ENCODE measurements around the gene OSR1. TPM values are rescaled to one million over a fixed set of nuclear protein-coding genes. Genes with fewer than 3 reads are reported as not detected.

The OSR1 gene
- total RNA-seq, 1 experiment from 2014 or later = 6.9 TPM

DNA sequence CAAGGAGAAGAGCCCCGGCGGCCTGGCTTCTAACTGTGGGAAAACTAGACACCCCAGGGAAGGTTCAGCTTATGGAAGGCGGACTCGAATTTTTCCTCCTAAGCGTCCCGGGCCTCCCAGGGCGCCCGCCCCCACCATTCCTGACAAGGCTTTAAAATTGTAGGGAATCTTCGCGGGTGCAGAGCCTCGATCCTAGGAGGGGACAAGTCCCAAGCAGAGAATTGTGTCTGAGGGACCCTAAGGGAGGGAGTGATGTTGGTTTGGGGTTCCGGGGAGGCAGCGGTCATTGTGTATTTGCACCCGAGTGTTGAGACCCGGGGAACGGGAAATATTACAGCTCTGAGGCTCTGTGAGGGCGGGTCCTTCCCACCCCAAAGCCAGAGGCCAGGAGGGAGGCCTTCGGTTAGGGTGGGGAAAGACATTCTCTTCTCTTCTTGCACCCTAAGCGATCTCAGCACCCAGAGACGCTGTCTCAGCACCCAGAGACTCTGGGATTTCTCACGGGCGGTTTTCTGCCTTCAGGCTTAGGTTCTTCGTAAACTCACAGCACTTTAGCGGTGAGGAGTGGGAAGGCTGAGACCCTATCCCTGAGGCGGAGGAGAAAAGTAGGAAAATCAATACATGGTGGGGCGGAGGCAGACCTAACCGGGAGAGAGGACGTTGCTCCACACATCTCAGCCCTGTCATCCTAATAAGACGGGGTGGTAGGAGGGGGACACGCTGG, 7.6 kb downstream of the OSR1 start:
- Histone ChIP-seq H3K36me3 (ENCODE audit: low read depth) (peaks cover 7% of the 10 kb centered on the region), H3K4me3 (no peak overlapping the region), H3K27me3 (ENCODE audit: insufficient read depth, low read depth) (no peaks in the 10 kb centered on the region), H3F3A (ENCODE audit: insufficient read depth, low read depth) (peaks cover 17% of the 10 kb centered on the region; the same call in 1 of the 2 replicates), H3K4me2 (no peak overlapping the region), H3K79me2 (ENCODE audit: low read depth) (peaks cover 26% of the 10 kb centered on the region), H3K27ac (no peak overlapping the region), H3K4me1 (replicated peaks; ENCODE audit: insufficient read depth) (peaks cover 12% of the 10 kb centered on the region), H4K20me1 (ENCODE audit: insufficient read depth) (no peaks in the 10 kb centered on the region), H2AFZ (no peak overlapping the region), H3K9me3 (ENCODE audit: insufficient read depth, low read depth) (no peaks in the 10 kb centered on the region; the same call in 1 of the 2 replicates), H3K9me2 (ENCODE audit: insufficient read depth) (0 out of 2 replicates have a peak, but pooled peaks cover 4% of the 10 kb centered on the region)
- TF ChIP-seq EZH2 (IDR thresholded peaks at IDR 0.05; ENCODE audit: low read depth) = no peak
- TF ChIP-seq, protein P1, sequence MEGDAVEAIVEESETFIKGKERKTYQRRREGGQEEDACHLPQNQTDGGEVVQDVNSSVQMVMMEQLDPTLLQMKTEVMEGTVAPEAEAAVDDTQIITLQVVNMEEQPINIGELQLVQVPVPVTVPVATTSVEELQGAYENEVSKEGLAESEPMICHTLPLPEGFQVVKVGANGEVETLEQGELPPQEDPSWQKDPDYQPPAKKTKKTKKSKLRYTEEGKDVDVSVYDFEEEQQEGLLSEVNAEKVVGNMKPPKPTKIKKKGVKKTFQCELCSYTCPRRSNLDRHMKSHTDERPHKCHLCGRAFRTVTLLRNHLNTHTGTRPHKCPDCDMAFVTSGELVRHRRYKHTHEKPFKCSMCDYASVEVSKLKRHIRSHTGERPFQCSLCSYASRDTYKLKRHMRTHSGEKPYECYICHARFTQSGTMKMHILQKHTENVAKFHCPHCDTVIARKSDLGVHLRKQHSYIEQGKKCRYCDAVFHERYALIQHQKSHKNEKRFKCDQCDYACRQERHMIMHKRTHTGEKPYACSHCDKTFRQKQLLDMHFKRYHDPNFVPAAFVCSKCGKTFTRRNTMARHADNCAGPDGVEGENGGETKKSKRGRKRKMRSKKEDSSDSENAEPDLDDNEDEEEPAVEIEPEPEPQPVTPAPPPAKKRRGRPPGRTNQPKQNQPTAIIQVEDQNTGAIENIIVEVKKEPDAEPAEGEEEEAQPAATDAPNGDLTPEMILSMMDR (conservative IDR thresholded peaks at IDR 0.05) = no peak
- no peak for DNase-seq
- intact Hi-C loops (cut with micrococcal nuclease; ENCODE audit: unreplicated experiment) = no loop called here
- CTCF ChIA-PET = no interaction called here
- BruUV-seq (replicated peaks) = no TSS peak
- POLR2A ChIA-PET (ENCODE audit: unreplicated experiment) = no interaction called here

DNA sequence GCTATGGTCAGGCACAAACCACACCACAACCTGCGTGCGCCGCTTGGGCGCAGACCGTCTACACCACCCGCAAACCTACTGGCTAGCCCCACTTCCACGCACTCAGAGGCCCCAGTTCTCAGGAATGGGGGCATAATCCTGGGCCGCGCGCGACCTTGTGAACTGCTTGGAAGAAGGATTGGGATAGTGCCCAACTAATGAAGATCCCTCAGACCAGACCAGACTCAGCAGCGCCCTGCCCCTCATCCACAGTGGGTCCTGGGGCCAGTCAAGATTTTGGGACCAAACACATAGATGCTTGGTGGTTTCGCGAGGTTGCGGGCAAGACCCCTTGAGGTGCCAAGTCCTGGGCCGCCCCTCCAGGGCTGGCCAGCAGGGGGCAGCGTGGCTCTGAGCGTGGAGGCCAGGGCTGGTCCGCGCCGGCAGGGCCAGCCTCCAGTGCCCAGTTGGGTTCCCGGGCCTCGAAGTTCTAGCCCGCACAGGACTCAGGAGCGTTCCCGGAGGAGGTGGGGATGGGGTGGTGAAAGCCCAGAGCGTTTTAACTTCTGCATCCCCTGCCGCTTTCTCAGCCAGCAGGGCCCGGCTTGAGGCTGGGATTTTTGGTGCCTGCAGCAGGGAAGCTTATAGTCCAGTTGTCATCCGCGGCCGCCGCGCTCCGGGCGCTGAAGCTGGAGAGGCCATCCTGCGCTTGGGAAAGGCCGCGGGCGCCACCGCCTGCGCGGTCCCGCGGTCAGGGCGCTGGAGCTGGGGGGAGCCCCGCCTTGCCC, 8.3 kb downstream of the OSR1 start:
- ChIA-PET POLR2A (ENCODE audit: unreplicated experiment) (no interaction called here), CTCF (no interaction called here)
- Histone ChIP-seq H3K36me3 (ENCODE audit: low read depth) (peaks cover 10% of the 10 kb centered on the region), H3K4me3 (no peak overlapping the region), H3K27ac (no peak overlapping the region), H3K9me2 (ENCODE audit: insufficient read depth) (0 out of 2 replicates have a peak, but pooled peaks cover 4% of the 10 kb centered on the region), H3K79me2 (ENCODE audit: low read depth) (peaks cover 25% of the 10 kb centered on the region), H3K9me3 (ENCODE audit: insufficient read depth, low read depth) (no peaks in the 10 kb centered on the region; the same call in 1 of the 2 replicates), H4K20me1 (ENCODE audit: insufficient read depth) (no peaks in the 10 kb centered on the region), H3K4me2 (no peak overlapping the region), H3K27me3 (ENCODE audit: insufficient read depth, low read depth) (no peaks in the 10 kb centered on the region), H3K4me1 (replicated peaks; ENCODE audit: insufficient read depth) (peaks cover 12% of the 10 kb centered on the region), H3F3A (ENCODE audit: insufficient read depth, low read depth) (peaks cover 17% of the 10 kb centered on the region; the same call in 1 of the 2 replicates), H2AFZ (no peak overlapping the region)
- no peak for TF ChIP-seq EZH2 (IDR thresholded peaks at IDR 0.05; ENCODE audit: low read depth)
- TF ChIP-seq, protein P1 (conservative IDR thresholded peaks at IDR 0.05) = peak; percentile 71
- no peak for DNase-seq
- no TSS peak for BruUV-seq (replicated peaks)
- intact Hi-C loops (cut with micrococcal nuclease; ENCODE audit: unreplicated experiment) = loop anchor here (2.0 to 10.0 kb wide), 3 partner anchors 209 to 358 kb away; no protein-coding TSS in a partner anchor

DNA sequence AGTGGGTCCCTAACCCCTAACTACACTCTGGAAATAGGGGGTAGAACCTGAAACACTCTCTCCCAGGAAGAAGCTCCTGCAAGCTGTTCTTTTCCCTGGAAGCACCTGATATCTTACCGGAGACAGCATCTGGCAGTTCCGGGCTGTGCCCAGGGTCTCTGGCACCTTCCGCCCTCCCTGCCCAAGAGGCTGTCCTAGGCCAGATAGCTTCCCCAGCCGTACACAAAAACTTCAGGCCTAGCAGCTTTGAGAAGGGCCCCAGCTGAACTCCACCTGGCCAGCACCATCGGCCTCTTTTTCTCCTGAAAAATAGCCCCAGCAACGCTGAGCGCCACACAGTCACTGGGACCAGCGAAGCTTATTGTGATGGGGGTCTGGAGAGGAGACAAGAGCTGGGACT, 9.7 kb downstream of the OSR1 start:
- CTCF ChIA-PET = interaction anchor here (0.6 kb wide), 1 partner anchor 361 kb away, joined by 3 read pairs; no protein-coding TSS in a partner anchor
- Histone ChIP-seq H2AFZ (no peak overlapping the region), H3K9me3 (ENCODE audit: insufficient read depth, low read depth) (no peaks in the 10 kb centered on the region; the same call in 1 of the 2 replicates), H3K9me2 (ENCODE audit: insufficient read depth) (0 out of 2 replicates have a peak, but pooled peaks cover 4% of the 10 kb centered on the region), H3K4me2 (peak overlapping the region; percentile 91; the same call in 1 of the 2 replicates), H4K20me1 (ENCODE audit: insufficient read depth) (no peaks in the 10 kb centered on the region), H3K27me3 (ENCODE audit: insufficient read depth, low read depth) (no peaks in the 10 kb centered on the region), H3K36me3 (ENCODE audit: low read depth) (peaks cover 16% of the 10 kb centered on the region), H3K79me2 (ENCODE audit: low read depth) (peaks cover 21% of the 10 kb centered on the region), H3K4me1 (replicated peaks; ENCODE audit: insufficient read depth) (peaks cover 12% of the 10 kb centered on the region), H3F3A (ENCODE audit: insufficient read depth, low read depth) (peaks cover 17% of the 10 kb centered on the region; the same call in 1 of the 2 replicates), H3K27ac (peak overlapping the region; percentile 78; the same call in 1 of the 2 replicates), H3K4me3 (peak overlapping the region; percentile 70; the same call in 1 of the 2 replicates)
- no TSS peak for BruUV-seq (replicated peaks)
- no peak for TF ChIP-seq EZH2 (IDR thresholded peaks at IDR 0.05; ENCODE audit: low read depth)
- TF ChIP-seq, protein P1 (conservative IDR thresholded peaks at IDR 0.05) = no peak
- no peak for DNase-seq
- intact Hi-C loops (cut with micrococcal nuclease; ENCODE audit: unreplicated experiment) = loop anchor here (2.0 to 10.0 kb wide), 3 partner anchors 208 to 356 kb away; no protein-coding TSS in a partner anchor
- POLR2A ChIA-PET (ENCODE audit: unreplicated experiment) = no interaction called here
